Measurements from ENCODE around the gene EPN2. TPM values are rescaled to one million over a fixed set of nuclear protein-coding genes. Genes with fewer than 3 reads are reported as not detected.

EPN2 gene
- total and polyA plus RNA-seq, 2 experiments from 2014 or later = 34.0 to 149 TPM

- no peak for TF ChIP-seq ZNF462 (CRISPR knock-in tag; IDR thresholded peaks at IDR 0.05)
- no peak for TF ChIP-seq ZNF331 (CRISPR knock-in tag; IDR thresholded peaks at IDR 0.05; ENCODE audit: low read depth)
These were observed 61.5 kb downstream of the EPN2 start (continued) for GRCh38 chr17:19298569-19299213.

GRCh38 chr17:19299214-19299747, 62.1 kb downstream of the EPN2 start:
- H3K4me2 ChIP-seq = no peak overlapping the region
- Mint-ChIP-seq H3K4me3 (no peak overlapping the region), H3K9me3 (no peaks in the 10 kb centered on the region), H3K4me1 (peaks cover 17% of the 10 kb centered on the region), H3K27me3 (ENCODE audit: insufficient read depth, low read depth, poor library complexity) (peaks cover 10% of the 10 kb centered on the region), H3K36me3 (ENCODE audit: low read depth) (no peaks in the 10 kb centered on the region; the same call in 1 of the 3 replicates), H3K27ac (no peak overlapping the region)
- H3K27me3 ChIP-seq (ENCODE audit: insufficient read depth) = no peaks in the 10 kb centered on the region
- ATAC-seq (no peak), DNase-seq (ENCODE audit: low spot score) (no peak)
- no peak overlapping the region for H2AFZ ChIP-seq
- H3K27ac ChIP-seq (ENCODE audit: low read depth) = 0 out of 2 replicates have a peak overlapping the region, but pooled peaks have one; percentile 26
- no peaks in the 10 kb centered on the region for H3F3A ChIP-seq (replicated peaks; ENCODE audit: low read depth)
- peaks cover 18% of the 10 kb centered on the region for H3K79me2 ChIP-seq (replicated peaks; ENCODE audit: insufficient read depth)
- H4K20me1 ChIP-seq (replicated peaks; ENCODE audit: insufficient read depth) = peaks cover 17% of the 10 kb centered on the region
- H3K4me1 ChIP-seq (ENCODE audit: insufficient read depth) = no peaks in the 10 kb centered on the region; the same call in 1 of the 2 replicates
- H3K4me3 ChIP-seq = no peak overlapping the region
- H3K36me3 ChIP-seq (ENCODE audit: insufficient read depth) = no peaks in the 10 kb centered on the region
- TF ChIP-seq STAT1 (IDR thresholded peaks at IDR 0.05; ENCODE audit: unreplicated experiment) = no peak
- TF ChIP-seq CREB1 (CRISPR knock-in tag; IDR thresholded peaks at IDR 0.05; ENCODE audit: low read depth) = no peak
- TF ChIP-seq NANOG (IDR thresholded peaks at IDR 0.05; ENCODE audit: borderline replicate concordance) = no peak
- H3K9me2 ChIP-seq (ENCODE audit: insufficient read depth) = no peaks in the 10 kb centered on the region
